HCT116 (cell line): ENCODE measurements around the gene WDR59.

Experiments
- CTCF ChIP-seq, 3 experiments: fragments of 200-600 bp in 1 of 3; sonication (generic) in 1 of 3; IDR thresholded peaks in 2 of 3; conservative IDR thresholded peaks in 1 of 3; 2 replicates each; pipeline ENCODE4 v1.5.1; 2012 to 2017; ENCODE audit warnings: low read depth in 2 of 3, low read length in 2 of 3, antibody characterized with exemption in 1 of 3, borderline replicate concordance in 1 of 3, control low read depth in 1 of 3, mild to moderate bottlenecking in 1 of 3, mixed read lengths in 1 of 3, mixed run types in 1 of 3, moderate library complexity in 1 of 3; ENCODE audit not compliant: insufficient read depth in 1 of 3
- EGR1 ChIP-seq: IDR thresholded peaks from 2 replicates; pipeline ENCODE4 v1.6.1; 2012; ENCODE audit warnings: low read depth
- EZH2 ChIP-seq: fragments of 200-600 bp; sonication (generic); IDR thresholded peaks from 2 replicates; pipeline ENCODE4 v1.6.1; 2017; ENCODE audit warnings: antibody characterized with exemption, mixed run types
- RAD21 ChIP-seq: IDR thresholded peaks from 2 replicates; pipeline ENCODE4 v1.6.1; 2012; ENCODE audit warnings: low read depth, mild to moderate bottlenecking
- REST ChIP-seq: IDR thresholded peaks from 2 replicates; pipeline ENCODE4 v1.6.1; 2012; ENCODE audit warnings: low read depth

- TF ChIP-seq CTCF (IDR thresholded peaks at IDR 0.05 in 2 of 3, conservative IDR thresholded peaks at IDR 0.05 in 1 of 3; ENCODE audit: borderline replicate concordance in 1 of 3, insufficient read depth in 1 of 3, low read depth in 2 of 3, low read length in 2 of 3) (no peak), EZH2 (no peak), RAD21 (no peak), EGR1 (no peak), REST (no peak)
Observed at GRCh38 chr16:74991593-74992403, 6.9 kb upstream of the WDR59 start.
